CD4-positive, alpha-beta T cell treated with Interleukin-15 for 4 hours (primary cell): Measurements from ENCODE around the gene MAPRE2.

Experiments
- DNase-seq: peaks from one replicate; pipeline ENCODE4 v3.0.0-alpha.2; 2020; ENCODE audit warnings: low spot score

MAPRE2 gene

GRCh38 chr18:35038029-35038428 is 3.2 kb upstream of the MAPRE2 start:
- no peak for DNase-seq

- DNase-seq = no peak
These were observed 2.2 kb upstream of the MAPRE2 start for GRCh38 chr18:35038881-35039491.

- DNase-seq = no peak
These were observed 600 bp upstream of the MAPRE2 start for GRCh38 chr18:35040638-35040987.

GRCh38 chr18:35041815-35042387 is 688 bp downstream of the MAPRE2 start:
- peak; percentile 18 for DNase-seq

- peak; percentile 59 for DNase-seq
These were observed 1.3 kb downstream of the MAPRE2 start for GRCh38 chr18:35042389-35043071.

GRCh38 chr18:35043207-35043606 is 2.0 kb downstream of the MAPRE2 start:
- DNase-seq = peak; percentile 26

- DNase-seq = no peak
These were observed 3.9 kb downstream of the MAPRE2 start for GRCh38 chr18:35045121-35045520.

GRCh38 chr18:35045806-35046205 is 4.6 kb downstream of the MAPRE2 start:
- DNase-seq = no peak

GRCh38 chr18:35047697-35048292 is 6.6 kb downstream of the MAPRE2 start:
- DNase-seq = no peak

- no peak for DNase-seq
These were observed 8.2 kb downstream of the MAPRE2 start for GRCh38 chr18:35049111-35050027.

- DNase-seq = no peak
These were observed 8.9 kb downstream of the MAPRE2 start for GRCh38 chr18:35050028-35050546.

GRCh38 chr18:35050705-35051195 is 9.5 kb downstream of the MAPRE2 start:
- no peak for DNase-seq

- no peak for DNase-seq
These were observed 10.6 kb downstream of the MAPRE2 start for GRCh38 chr18:35051641-35052377.

GRCh38 chr18:35054401-35054800 is 13.2 kb downstream of the MAPRE2 start:
- DNase-seq = no peak

GRCh38 chr18:35055105-35055504 is 13.9 kb downstream of the MAPRE2 start:
- DNase-seq = no peak

GRCh38 chr18:35055726-35056125 is 14.5 kb downstream of the MAPRE2 start:
- no peak for DNase-seq

GRCh38 chr18:35059280-35059927 is 18.2 kb downstream of the MAPRE2 start:
- DNase-seq = no peak

- DNase-seq = no peak
These were observed 19.1 kb downstream of the MAPRE2 start for GRCh38 chr18:35060122-35060815.

- DNase-seq = no peak
These were observed 20.1 kb downstream of the MAPRE2 start for GRCh38 chr18:35061336-35061735.

GRCh38 chr18:35061804-35062203 is 20.6 kb downstream of the MAPRE2 start:
- no peak for DNase-seq
